HG03439 (cell line): ENCODE data around the gene VEZT.
"Not testable (repeated sequence)": the region's sequence is repeated elsewhere in the genome, so short reads cannot be mapped to it uniquely, and the experiment has no call there.

Experiments
- ATAC-seq: cut with Tn5 transposase; IDR thresholded peaks from one replicate; pipeline ENCODE4 v1.9.1; 2021; ENCODE audit warnings: mild to moderate bottlenecking, moderate library complexity; ENCODE audit not compliant: unreplicated experiment

The VEZT gene, protein sequence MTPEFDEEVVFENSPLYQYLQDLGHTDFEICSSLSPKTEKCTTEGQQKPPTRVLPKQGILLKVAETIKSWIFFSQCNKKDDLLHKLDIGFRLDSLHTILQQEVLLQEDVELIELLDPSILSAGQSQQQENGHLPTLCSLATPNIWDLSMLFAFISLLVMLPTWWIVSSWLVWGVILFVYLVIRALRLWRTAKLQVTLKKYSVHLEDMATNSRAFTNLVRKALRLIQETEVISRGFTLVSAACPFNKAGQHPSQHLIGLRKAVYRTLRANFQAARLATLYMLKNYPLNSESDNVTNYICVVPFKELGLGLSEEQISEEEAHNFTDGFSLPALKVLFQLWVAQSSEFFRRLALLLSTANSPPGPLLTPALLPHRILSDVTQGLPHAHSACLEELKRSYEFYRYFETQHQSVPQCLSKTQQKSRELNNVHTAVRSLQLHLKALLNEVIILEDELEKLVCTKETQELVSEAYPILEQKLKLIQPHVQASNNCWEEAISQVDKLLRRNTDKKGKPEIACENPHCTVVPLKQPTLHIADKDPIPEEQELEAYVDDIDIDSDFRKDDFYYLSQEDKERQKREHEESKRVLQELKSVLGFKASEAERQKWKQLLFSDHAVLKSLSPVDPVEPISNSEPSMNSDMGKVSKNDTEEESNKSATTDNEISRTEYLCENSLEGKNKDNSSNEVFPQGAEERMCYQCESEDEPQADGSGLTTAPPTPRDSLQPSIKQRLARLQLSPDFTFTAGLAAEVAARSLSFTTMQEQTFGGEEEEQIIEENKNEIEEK

DNA sequence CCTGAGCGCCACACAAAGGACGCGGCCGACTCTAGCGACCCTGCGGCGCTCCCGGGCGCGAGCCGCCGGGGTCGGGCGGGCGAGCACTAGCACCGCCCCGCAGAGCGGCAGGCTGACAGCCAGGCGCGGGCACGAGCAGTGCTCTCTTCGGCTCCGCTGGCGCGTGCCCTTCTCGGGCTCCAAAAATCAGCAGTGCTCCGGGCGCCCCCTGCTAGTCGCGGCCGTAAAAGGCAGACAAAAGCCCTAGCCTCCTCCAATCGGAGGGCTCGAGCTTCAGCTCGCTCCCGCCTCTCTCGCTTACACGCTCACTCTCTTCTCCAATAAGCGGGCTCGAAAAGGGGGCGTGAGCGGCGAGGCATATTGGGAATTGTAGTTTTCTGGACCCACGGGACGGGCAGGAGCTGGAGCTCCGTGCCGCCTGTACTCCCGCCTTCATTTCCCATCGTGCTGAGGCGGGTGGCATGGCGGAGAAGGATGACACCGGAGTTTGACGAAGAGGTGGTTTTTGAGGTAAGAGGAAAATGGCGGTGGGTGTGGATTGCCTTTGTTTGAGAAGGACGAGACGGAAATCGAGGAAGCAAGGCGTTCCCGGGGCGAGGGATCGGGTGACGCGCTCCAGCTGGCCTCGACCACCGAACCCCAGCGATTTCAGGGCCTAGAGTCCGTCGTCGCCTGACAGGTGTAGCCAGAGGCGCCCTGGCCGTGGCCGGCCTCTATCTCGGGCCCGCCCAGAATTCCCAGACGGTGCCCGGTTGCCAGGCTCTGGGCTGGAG lies at the start of gene VEZT, which contains the start of gene FGD6:
TSS of gene VEZT (plus strand) at position 431 of the 773 bp plus-strand sequence. CDS start at position 475, 44 bp downstream.
TSS of gene FGD6 (minus strand) at position 91 of the 773 bp plus-strand sequence. CDS start 227 bp downstream, outside the sequence.
- ATAC-seq = peak; percentile 94

DNA sequence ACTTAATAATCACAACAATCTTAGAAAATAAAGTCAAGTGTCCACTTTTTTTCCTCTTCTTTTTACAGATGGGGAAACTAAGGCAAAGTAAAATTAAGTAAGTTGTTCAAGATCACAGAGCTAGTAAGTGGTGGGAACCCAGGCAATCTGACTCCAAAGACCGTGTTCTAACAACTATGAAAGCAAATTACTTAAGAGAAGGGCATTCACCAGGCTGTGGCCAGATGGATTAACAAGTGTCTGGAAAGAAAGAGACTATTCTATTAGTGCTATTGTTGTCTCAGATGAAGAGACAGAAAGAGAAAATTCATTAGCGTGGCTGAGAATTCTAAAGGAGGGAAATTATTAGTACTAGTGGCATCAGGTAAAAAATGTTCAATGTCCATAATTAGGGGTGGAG lies 48.9 kb upstream of the VEZT start:
- ATAC-seq = no peak

DNA sequence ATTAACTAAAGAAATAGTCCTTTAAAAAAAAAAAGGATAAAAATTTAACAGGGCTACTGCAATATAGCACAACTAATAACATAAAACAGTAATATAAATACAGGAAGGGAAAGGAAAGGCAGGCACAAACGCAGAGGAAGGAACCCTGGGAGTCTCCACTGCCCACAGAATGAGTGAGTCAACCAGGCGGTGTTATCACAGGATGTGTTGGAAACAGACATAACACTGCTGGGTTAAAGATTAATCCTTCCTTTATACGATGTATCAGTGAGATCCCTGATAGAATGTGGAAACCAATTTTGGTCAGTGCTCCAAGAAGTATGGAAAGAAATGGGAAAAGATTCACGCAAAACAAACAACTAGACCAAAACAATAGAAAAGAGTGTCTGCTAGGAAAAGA lies 48.2 kb upstream of the VEZT start:
- ATAC-seq = no peak

DNA sequence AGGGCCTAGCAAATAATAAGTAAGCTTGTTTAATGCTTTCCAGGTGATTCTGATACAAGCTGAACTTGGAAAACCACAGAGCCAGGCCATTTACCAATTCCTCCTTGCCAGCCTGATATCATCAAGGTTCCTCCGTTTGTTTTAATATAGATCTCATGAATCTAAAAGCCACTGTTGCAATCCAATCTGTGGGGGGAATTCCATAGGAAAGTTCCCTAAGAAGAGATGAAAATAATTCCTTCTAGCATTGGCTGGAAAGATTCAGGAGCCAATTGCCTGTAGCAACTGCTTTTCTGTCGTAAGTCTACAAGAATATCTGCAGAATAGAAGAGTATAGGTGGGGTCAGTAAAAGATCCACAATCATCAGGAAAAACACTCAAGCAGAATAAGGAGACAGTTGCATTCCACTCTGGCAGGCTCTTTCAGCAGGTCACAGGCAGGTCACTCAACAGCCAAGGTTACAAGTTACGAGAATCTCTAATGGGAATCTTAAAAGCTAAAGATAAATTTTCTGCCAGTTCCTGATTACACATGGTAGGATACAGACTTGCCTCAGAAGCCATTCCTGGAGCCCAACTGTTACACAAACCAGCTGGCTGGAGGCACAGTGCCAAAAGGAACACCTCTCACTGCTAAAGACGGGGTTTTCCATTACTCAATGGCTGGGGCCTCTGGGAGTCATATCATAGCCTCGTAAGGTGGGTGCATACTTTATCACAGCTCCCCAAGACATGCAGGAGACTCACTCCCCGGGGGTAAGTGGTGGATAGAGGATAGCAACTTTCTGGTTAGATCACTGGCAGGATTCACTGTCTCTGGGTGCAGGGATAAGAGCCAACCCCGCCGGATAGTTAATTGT lies 44.0 kb upstream of the VEZT start:
- ATAC-seq = no peak

DNA sequence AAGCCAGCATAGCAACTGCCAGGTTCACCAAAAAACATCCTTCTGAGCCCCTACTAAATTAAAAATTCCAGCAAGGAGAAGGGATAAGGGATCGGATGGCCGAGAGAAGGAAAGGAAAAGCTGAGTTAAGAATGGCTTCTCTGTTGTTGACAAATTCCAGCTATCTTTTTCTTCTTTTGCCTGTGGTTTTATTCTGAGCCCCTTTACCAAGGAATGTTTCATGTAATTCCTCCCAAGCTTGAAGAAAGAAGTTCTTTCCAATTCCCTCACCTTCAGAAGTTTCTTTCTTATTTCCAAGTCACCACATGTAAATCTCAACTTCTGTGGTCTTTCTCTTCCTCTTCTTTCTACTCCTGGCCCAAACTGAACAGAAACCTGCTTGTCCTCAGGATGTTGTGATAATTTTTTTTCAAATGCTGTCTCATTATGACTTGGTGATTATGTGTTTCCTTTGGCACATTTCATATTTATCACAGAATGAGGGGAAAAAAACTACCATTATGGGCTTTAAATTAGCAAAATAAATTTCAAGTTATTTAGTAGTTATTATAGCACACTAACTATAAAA lies 40.3 kb upstream of the VEZT start:
- ATAC-seq = no peak

DNA sequence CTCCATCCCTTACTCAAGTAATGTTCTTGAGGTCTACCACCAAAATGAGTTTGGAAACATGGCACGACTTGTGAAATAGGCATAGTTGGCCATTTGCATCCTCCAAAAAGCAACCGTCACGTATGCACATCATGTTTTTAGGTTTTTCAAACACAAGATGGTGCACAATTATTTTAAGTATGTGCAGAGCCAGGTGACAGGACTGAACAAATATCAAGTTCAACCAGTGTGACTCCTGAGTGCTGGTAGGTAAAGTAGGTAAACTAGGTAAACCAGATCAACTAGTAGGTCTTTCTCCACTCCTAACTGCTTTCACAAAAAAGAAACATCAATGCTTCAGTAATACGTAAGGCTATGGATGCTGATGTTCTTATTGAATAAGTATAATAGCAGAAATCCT lies 39.5 kb upstream of the VEZT start:
- ATAC-seq = no peak

DNA sequence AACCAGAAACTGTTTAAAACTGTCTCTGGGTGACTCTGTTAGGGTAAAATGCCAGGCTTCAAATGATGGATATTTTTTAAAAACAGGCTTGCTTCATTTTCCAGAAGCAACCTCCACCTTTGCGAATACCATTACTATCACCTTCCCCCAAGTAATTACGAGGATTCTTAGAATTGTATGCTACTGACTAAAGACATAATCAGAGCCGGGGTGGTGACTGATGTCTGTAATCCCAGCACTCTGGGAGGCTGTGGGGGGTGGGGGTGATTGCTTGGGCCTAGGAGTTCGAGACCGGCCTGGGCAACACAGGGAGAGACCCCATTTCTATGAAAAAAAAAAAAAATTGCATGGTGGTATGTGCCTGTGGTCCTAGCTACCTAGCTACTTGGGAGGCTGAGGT lies 38.6 kb upstream of the VEZT start:
- no peak for ATAC-seq

DNA sequence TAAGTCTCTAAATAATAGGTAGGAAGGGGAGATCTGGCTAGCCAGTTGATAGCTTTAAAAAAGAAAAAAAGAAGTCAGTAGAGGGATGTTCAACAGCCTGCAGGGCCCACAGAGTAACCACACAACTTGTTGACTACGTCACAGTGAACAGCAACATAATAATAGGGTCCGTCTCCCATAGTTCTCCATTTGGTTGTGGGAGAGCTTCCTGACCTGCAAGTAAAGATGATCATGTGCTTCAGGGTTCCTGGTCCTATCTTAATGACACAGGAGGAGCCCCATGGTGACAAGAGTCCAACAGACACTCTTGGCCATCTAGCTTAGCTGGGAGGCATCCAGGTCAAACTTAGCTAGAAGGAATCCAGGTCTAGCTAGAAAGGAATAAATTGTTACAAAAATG lies 36.5 kb upstream of the VEZT start:
- no peak for ATAC-seq

DNA sequence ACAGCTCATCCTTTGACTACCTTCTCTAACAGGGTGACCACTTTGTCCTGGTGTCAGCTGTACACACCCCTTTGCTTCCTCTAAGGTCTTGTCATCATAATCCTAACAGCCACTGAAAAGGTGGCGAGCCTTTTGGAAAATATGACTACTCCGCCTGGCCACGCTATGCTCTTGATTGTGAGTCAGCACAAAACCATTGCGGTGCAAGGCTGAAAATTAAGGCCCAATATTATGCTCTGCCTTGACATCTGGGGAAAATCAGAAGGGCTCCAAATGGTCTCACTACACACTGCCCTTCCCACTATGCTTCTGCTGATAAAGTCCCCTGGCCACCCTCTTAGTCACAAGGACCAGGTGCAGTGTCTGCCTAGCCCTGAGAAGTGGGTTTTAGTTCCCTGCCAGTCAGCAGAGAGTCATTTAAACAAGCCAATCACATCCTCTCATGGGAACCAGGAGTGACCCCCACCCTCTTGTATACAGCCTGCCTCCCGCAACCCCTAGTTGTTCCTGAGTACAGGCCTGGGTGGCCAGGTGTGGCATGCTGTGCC lies 34.7 kb upstream of the VEZT start:
- no peak for ATAC-seq

DNA sequence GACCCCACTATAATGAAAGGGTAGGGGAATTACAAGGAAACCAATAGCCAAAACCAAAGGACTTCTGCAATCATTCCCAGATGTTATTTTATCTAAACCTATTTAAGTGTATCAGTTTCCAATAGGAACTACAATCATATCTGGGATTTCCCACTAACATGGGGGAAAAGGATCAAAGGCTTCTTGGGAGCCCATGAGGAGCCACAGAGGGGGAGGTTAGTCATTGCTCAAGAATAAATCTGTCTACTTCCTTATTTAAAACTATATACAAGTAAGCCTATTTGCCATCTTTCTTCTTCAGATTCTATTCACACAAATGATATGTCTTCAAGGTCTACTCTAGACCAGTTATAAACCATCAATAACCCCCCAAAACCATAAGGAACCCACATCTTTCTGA lies 33.5 kb upstream of the VEZT start:
- ATAC-seq = no peak

DNA sequence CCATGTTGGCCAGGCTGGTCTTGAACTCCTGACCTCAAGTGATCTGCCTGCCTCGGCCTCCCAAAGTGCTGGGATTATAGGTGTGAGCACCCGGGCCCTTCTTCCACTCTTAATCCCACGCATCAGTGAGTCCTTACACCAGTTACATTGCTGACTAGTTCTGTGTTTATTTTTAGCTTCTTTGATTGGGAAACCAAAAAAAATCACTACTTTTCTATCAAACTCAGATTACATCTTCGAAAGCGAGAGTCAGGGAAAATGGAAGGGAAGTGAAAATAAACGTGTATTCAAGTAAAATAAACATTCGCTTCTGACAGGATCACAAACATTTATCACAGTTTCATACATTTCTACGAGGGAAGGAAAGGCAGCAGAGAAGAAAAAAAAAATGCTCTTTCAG lies 32.5 kb upstream of the VEZT start:
- ATAC-seq = no peak

DNA sequence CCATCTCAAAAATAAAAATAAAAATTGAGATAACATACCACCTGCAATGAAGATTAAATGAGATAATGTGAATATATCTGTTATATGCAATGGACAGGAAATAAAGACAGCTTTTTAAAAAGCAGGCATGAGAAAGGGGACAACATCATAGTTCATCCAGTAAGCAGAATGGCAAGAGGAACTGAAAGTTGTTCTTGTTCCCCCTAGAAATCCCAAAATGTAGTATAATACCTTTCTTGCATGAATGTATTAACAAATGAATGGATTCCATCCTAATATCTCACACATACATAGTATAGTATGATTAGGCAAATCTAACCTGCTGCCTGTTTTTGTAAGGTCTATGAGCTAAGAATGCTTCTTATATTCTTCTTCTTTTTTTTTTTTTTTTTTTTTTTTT lies 31.8 kb upstream of the VEZT start:
- ATAC-seq = no peak

DNA sequence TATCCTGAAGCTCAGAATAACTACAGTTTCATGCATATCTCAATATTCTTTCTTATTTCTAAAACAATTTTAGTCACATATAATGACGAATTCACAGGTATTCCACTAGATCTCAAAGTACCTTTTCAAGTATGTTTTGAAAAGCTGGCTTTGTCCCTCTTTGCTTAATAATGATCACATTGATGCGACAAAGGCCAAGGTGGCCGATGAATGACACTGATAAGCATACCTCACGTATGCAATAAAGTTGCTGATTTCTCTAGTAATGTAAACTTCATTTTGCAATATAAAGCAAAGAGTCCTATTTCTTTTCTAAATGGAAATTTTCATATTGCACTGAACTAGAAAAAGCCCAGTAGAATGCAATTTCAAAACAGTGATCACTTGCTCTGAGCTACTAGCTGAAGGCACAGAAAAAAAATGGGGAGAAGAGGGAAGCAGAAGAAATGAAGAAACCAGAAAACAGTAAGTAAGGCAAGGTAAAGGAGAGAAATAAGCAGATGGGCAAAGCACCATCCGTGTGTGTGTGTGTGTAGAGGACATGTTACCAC lies 29.7 kb upstream of the VEZT start:
- no peak for ATAC-seq

DNA sequence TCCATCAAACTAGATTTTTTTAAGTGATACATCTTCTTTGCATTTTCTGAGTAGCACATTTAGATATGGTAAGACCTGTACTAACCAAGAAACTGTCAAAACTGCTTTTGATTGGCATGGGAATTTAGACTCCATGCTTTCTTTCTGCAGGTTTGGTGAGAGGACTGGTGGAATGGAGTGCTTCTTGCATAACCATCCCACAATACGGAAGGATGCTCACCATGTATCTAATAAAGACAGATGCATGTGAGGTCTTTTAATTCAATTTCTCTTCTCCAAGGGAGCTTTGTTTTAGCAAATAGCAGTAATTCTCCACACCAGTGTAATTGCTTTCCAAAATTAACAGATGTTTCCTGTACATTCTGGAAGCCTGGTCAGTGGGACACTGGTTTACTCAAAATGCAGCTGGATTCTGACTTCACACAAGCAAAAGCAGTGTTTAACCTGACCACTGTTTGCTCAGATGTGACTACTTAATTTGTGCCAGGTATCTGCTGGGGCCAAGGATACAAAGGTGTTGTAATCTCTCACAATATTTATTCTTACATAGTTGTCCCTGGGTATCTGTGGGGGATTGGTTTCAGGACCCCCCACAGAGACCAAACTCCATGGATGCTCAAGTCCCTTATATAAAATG lies 26.4 kb upstream of the VEZT start:
- no peak for ATAC-seq

DNA sequence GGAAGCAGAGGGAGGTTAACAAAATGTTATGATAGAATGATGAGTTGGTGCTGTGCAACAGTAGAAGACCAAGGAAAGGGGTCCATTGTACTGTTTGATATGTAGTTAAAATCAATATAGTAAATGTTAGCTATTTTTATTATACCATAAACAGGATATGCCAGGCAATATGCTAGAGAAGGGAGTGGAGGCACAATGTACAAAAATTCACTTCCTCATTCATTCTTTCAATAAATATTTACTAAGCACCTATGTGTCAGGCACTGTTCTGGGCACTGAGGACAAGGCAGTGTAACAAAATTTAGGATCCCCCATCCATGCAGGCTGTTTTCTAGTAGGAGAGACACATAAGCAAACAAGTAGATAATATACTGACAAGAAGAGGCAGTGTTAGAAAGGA lies 25.3 kb upstream of the VEZT start:
- no peak for ATAC-seq

DNA sequence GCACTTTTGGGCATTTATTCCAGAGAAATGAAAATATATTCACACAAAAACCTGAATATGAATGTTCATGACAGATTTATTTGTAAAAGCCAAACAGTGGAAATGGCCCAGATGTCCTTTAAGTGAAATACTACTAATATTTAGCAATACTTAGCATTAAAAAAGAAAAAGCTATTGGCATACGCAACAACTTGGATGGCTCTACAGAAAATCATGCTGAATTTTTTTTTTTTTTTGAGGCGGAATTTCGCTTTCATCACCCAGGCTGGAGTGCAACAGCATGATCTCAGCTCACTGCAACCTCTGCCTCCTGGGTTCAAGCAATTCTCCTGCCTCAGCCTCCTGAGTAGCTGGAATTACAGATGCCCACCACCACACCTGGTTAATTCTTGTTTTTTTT lies 24.5 kb upstream of the VEZT start:
- ATAC-seq = no peak

DNA sequence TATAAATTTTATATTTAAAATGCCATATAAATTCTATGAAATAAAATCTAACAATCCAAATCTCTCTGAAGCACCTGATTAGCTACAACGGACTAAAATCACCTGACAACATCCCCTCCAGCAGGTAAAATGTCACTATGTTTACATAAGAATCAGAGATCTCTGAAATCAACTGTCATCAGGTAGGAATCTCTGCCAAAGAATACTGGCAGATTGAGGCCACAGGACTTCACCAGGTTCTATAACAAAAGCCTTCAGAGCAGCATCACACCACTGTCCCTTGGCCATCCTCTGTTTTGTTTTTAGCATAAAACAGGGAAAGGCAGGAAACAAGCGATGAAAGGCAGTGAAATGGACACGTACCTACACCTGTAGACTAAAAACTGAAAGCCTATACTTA lies 22.5 kb upstream of the VEZT start:
- ATAC-seq = no peak

DNA sequence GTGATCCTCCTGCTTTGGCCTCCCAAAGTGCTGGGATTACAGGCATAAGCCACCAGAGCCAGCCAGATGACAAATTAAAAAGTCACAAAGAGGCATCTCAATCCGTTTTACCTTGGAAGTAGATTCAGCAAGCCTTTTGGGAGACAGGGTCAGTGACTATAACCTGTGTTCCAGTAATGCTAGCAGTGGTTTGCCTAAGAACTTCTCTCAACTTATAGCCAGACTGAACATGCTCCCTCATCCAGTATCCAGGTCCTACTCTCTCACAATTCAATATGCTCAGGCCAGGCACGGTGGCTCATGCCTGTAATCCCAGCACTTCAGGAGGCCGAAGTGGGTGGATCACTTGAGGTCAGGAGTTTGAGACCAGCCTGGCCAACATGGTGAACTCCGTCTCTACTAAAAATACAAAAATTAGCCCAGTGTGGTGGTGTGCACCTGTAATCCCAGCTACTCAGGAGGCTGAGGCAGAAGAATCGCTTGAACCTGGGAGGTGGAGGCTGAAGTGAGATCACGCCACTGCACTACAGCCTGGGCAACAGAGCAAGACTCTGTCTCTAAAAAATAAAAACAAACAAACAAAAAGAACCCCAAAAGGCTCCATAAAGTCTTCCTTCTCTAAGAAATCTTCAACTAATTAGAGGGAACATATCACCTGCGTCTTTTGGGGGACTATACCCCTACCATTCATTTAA lies 20.6 kb upstream of the VEZT start:
- ATAC-seq = not testable (repeated sequence)
